Erythroblast (primary cell): ENCODE results near the gene SLC10A7.

Experiments used
- GATA1 ChIP-seq: IDR thresholded peaks from 2 replicates; pipeline ENCODE4 v1.6.1; 2011; ENCODE audit warnings: low read depth, mild to moderate bottlenecking, control low read depth, low read length, moderate library complexity
- POLR2A ChIP-seq: IDR thresholded peaks from 2 replicates; pipeline ENCODE4 v1.6.1; 2011; ENCODE audit warnings: mild to moderate bottlenecking, low read length

DNA sequence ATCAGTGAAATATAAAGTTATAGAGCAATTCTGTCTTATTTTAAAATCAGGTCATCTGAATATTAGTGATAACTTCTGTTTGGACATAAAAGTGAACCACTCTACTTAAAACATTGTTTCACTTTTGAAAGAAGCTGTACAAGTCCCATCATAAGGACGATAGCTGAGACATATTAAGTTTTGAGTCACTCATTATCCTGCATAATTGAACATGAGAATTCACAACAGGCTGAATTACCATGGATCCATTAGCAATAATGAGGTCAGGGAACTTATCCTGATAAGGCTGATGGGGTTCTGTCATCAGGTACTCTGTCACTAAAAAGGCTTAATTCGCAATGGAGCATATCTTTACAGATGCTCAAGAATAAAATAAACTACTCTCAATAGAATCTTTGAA, 227.0 kb downstream of the SLC10A7 start:
- TF ChIP-seq POLR2A (no peak), GATA1 (no peak)
